CD4-positive, alpha-beta T cell treated with Interleukin-17A for 4 hours (primary cell): Measurements from ENCODE around the gene DDX28.
"Not testable (repeated sequence)": the region's sequence is repeated elsewhere in the genome, so short reads cannot be mapped to it uniquely, and the experiment has no call there.

Experiments used
- DNase-seq: peaks from one replicate; pipeline ENCODE4 v3.0.0-alpha.2; 2020; ENCODE audit warnings: mixed read lengths

DDX28 gene

GRCh38 chr16:67993207-67994039, 29.6 kb downstream of the DDX28 start:
- DNase-seq: peak; percentile 88

GRCh38 chr16:67992661-67993206, 30.3 kb downstream of the DDX28 start:
- DNase-seq: no peak

- DNase-seq: no peak
Measured at GRCh38 chr16:67990018-67990386, 33.0 kb downstream of the DDX28 start.

- DNase-seq: no peak
Measured at GRCh38 chr16:67989322-67990017, 33.6 kb downstream of the DDX28 start.

GRCh38 chr16:67988675-67989074, 34.4 kb downstream of the DDX28 start:
- no peak for DNase-seq

GRCh38 chr16:67987460-67988160, 35.4 kb downstream of the DDX28 start:
- no peak for DNase-seq

- no peak for DNase-seq
Measured at GRCh38 chr16:67986949-67987348, 36.1 kb downstream of the DDX28 start.

- no peak for DNase-seq
Measured at GRCh38 chr16:67982011-67982696, 40.9 kb downstream of the DDX28 start.

GRCh38 chr16:67979955-67980678, 42.9 kb downstream of the DDX28 start, which contains the start of gene DPEP3:
TSS of gene DPEP3 (minus strand) at chr16:67980499. CDS start at chr16:67980380, 119 bp downstream.
- peak; percentile 21 for DNase-seq

GRCh38 chr16:67977469-67978227, 45.4 kb downstream of the DDX28 start:
- no peak for DNase-seq

- DNase-seq: no peak
Measured at GRCh38 chr16:67977005-67977404, 46.0 kb downstream of the DDX28 start.

GRCh38 chr16:67976205-67976604, 46.8 kb downstream of the DDX28 start:
- DNase-seq: no peak

- DNase-seq: no peak
Measured at GRCh38 chr16:67975321-67976105, 47.5 kb downstream of the DDX28 start.

- not testable (repeated sequence) for DNase-seq
Measured at GRCh38 chr16:67972285-67972684, 50.7 kb downstream of the DDX28 start.

- no peak for DNase-seq
Measured at GRCh38 chr16:67971111-67971510, 51.9 kb downstream of the DDX28 start.
